Hepatocyte (in vitro differentiated cells): Measurements from ENCODE around the gene ANO4. TPM values are rescaled to one million over a fixed set of nuclear protein-coding genes. Genes with fewer than 3 reads are reported as not detected.
A peak's percentile ranks its signal among the peaks of the same experiment; 100 is the strongest.

Experiments used
- DNase-seq: peaks from one replicate; pipeline ENCODE4 v3.0.0-alpha.2; 2016; ENCODE audit warnings: low spot score
- H2AFZ ChIP-seq: fragments of 200-600 bp; sonication (generic); 2 replicates; pipeline ENCODE4 v1.6.0; 2016; ENCODE audit warnings: antibody characterized with exemption, mild to moderate bottlenecking
- H3K27ac ChIP-seq: fragments of 200-600 bp; sonication (generic); 2 replicates; pipeline ENCODE4 v1.5.1; 2016; ENCODE audit warnings: mild to moderate bottlenecking
- H3K27me3 ChIP-seq: fragments of 200-600 bp; sonication (generic); 2 replicates; pipeline ENCODE4 v1.6.1; 2016
- H3K36me3 ChIP-seq: fragments of 200-600 bp; sonication (generic); replicated peaks from 2 replicates; pipeline ENCODE4 v1.5.1; 2016; ENCODE audit warnings: low read depth; ENCODE audit not compliant: insufficient read depth
- H3K4me1 ChIP-seq: fragments of 200-600 bp; sonication (generic); 2 replicates; pipeline ENCODE4 v1.5.1; 2016; ENCODE audit warnings: mild to moderate bottlenecking, moderate library complexity; ENCODE audit not compliant: insufficient read depth
- H3K4me2 ChIP-seq: fragments of 200-600 bp; sonication (generic); 2 replicates; pipeline ENCODE4 v1.6.0; 2016
- H3K4me3 ChIP-seq: fragments of 200-600 bp; sonication (generic); 2 replicates; pipeline ENCODE4 v1.5.1; 2016; ENCODE audit warnings: mild to moderate bottlenecking
- H3K79me2 ChIP-seq: fragments of 200-600 bp; sonication (generic); 2 replicates; pipeline ENCODE4 v1.6.0; 2017; ENCODE audit warnings: mild to moderate bottlenecking
- H3K9me2 ChIP-seq: fragments of 200-600 bp; sonication (generic); replicated peaks from 2 replicates; pipeline ENCODE4 v1.6.0; 2017; ENCODE audit warnings: mild to moderate bottlenecking; ENCODE audit not compliant: insufficient read depth
- H3K9me3 ChIP-seq: fragments of 200-600 bp; sonication (generic); 2 replicates; pipeline ENCODE4 v1.5.1; 2016; ENCODE audit warnings: low read depth, mild to moderate bottlenecking
- H4K20me1 ChIP-seq: fragments of 200-600 bp; sonication (generic); 2 replicates; pipeline ENCODE4 v1.6.0; 2016; ENCODE audit warnings: mild to moderate bottlenecking; ENCODE audit not compliant: insufficient read depth, poor library complexity, severe bottlenecking
- CTCF ChIP-seq: fragments of 200-600 bp; sonication (generic); IDR thresholded peaks from 2 replicates; pipeline ENCODE4 v1.5.1; 2016; ENCODE audit warnings: antibody characterized with exemption, mild to moderate bottlenecking; ENCODE audit not compliant: poor library complexity
- EZH2 ChIP-seq: fragments of 200-600 bp; sonication (generic); IDR thresholded peaks from 2 replicates; pipeline ENCODE4 v1.6.1; 2016; ENCODE audit warnings: antibody characterized with exemption, mild to moderate bottlenecking, borderline replicate concordance
- EZH2phosphoT487 ChIP-seq: fragments of 200-600 bp; sonication (generic); IDR thresholded peaks from one replicate; pipeline ENCODE4 v1.6.1; 2018; ENCODE audit warnings: antibody characterized with exemption, mild to moderate bottlenecking, low read depth, moderate library complexity; ENCODE audit not compliant: unreplicated experiment, severe bottlenecking
- WGBS: methylation state at CpG from one replicate; pipeline ENCODE4 v1.1.6; 2016; ENCODE audit warnings: low lambda C conversion rate; ENCODE audit errors: missing lambda C conversion rate; 5-methylcytosine and 5-hydroxymethylcytosine counted together
- polyA plus RNA-seq: library from polyadenylated mRNA; unstranded; fragments of >200 nt; fragmentation: Nextera tagmentation; extraction: Ambion mirVana; gene quantifications from 2 replicates; pipeline ENCODE4 v1.2.1, GENCODE V29; 2016
- total RNA-seq: library from RNA; depleted of rRNA; stranded (reverse); fragments of >200 nt; gene quantifications from 2 replicates; pipeline ENCODE4 v1.2.3, GENCODE V29; 2014

ANO4 gene
- total and polyA plus RNA-seq, 2 experiments from 2014 or later: 1.6 to 2.3 TPM

GRCh38 chr12:100820314-100820713 lies 25.7 kb downstream of the ANO4 start:
- no peaks in the 10 kb centered on the region for H4K20me1 ChIP-seq
- TF ChIP-seq EZH2: no peak
- no peak for TF ChIP-seq EZH2phosphoT487
- no peak for TF ChIP-seq CTCF
- H3K9me2 ChIP-seq: no peaks in the 10 kb centered on the region
- no peak overlapping the region for H2AFZ ChIP-seq
- no peaks in the 10 kb centered on the region for H3K36me3 ChIP-seq
- no peak overlapping the region for H3K27ac ChIP-seq
- no peak for DNase-seq
- no peaks in the 10 kb centered on the region for H3K27me3 ChIP-seq
- no peaks in the 10 kb centered on the region for H3K9me3 ChIP-seq
- H3K4me2 ChIP-seq: no peak overlapping the region
- 57% methylated on average over 4 of the region's 4 CpGs for WGBS
- H3K4me3 ChIP-seq: no peak overlapping the region
- H3K79me2 ChIP-seq: no peaks in the 10 kb centered on the region
- no peaks in the 10 kb centered on the region for H3K4me1 ChIP-seq

DNA sequence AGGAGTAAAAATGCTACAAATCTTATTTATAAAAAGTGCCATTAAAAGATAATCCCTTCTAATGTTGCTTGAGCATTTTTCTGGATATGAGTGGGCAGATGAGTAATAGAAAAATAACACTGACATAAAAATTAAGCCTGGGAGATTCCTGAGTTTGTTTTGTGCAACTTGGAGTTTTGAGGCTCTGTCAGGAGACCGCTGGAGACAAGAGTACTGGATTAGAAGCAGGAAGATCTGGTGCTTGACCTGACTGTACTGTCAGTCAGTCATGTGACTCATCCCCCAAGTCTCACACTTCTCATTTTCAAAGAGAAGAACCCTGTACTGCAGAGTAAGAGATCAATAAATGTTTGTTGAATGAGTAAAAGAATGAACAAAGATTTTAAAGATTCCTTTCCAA lies 29.4 kb downstream of the ANO4 start:
- no peaks in the 10 kb centered on the region for H4K20me1 ChIP-seq
- H3K27ac ChIP-seq: no peak overlapping the region
- no peaks in the 10 kb centered on the region for H3K36me3 ChIP-seq
- H3K27me3 ChIP-seq: no peaks in the 10 kb centered on the region
- H3K4me3 ChIP-seq: no peak overlapping the region
- no peaks in the 10 kb centered on the region for H3K9me2 ChIP-seq
- 41% methylated on average over 1 of the region's 1 CpG for WGBS
- no peak for DNase-seq
- H3K4me2 ChIP-seq: no peak overlapping the region
- H3K79me2 ChIP-seq: no peaks in the 10 kb centered on the region
- H2AFZ ChIP-seq: no peak overlapping the region
- no peak for TF ChIP-seq EZH2
- TF ChIP-seq EZH2phosphoT487: no peak
- no peak for TF ChIP-seq CTCF
- H3K4me1 ChIP-seq: no peaks in the 10 kb centered on the region
- H3K9me3 ChIP-seq: no peaks in the 10 kb centered on the region

- Histone ChIP-seq H3K79me2 (no peaks in the 10 kb centered on the region), H3K36me3 (no peaks in the 10 kb centered on the region), H3K27me3 (no peaks in the 10 kb centered on the region), H3K4me3 (no peak overlapping the region), H3K4me2 (no peak overlapping the region), H4K20me1 (no peaks in the 10 kb centered on the region), H3K9me3 (no peaks in the 10 kb centered on the region), H3K27ac (no peak overlapping the region), H3K9me2 (no peaks in the 10 kb centered on the region), H2AFZ (no peak overlapping the region), H3K4me1 (no peaks in the 10 kb centered on the region)
- TF ChIP-seq EZH2: no peak
- TF ChIP-seq EZH2phosphoT487: no peak
- TF ChIP-seq CTCF: no peak
- no peak for DNase-seq
- WGBS: 69% methylated on average over 3 of the region's 3 CpGs
Measured at GRCh38 chr12:100824476-100824875, 29.9 kb downstream of the ANO4 start.

DNA sequence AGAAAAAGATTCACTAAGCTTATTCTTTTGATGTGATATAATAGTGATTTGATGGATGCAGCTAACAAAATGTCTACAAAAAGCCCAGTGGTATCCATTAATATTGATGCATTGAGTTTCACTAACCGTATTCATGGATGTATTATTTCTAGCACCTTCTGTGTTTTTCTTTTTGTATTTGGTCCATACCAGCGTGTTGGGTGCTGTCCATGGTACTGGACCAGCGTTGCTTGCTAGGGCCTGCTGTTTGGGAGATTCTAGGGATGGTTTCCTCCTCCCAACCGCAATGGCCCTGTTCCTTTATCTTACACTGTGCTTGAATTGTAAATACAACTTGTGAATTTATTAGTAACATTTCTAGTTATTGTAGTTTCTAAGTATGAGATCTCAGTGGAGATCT lies 31.7 kb downstream of the ANO4 start:
- DNase-seq: peak; percentile 79
- WGBS: 13% methylated on average over 4 of the region's 4 CpGs

More for the DNA sequence above, 31.7 kb downstream of the ANO4 start:
- Histone ChIP-seq H3K4me2 (no peak overlapping the region), H3K79me2 (no peaks in the 10 kb centered on the region), H3K9me3 (no peaks in the 10 kb centered on the region), H3K36me3 (no peaks in the 10 kb centered on the region), H3K4me3 (no peak overlapping the region), H3K4me1 (no peaks in the 10 kb centered on the region), H4K20me1 (no peaks in the 10 kb centered on the region), H2AFZ (no peak overlapping the region), H3K27ac (no peak overlapping the region), H3K27me3 (no peaks in the 10 kb centered on the region), H3K9me2 (no peaks in the 10 kb centered on the region)
- no peak for TF ChIP-seq CTCF
- no peak for TF ChIP-seq EZH2phosphoT487
- no peak for TF ChIP-seq EZH2
